Heart left ventricle (tissue), 13 donors: ENCODE measurements around the gene MUC2.

Source experiments
- CTCF ChIP-seq, 12 donors: fragments of 200-600 bp; sonication (generic) in 4 of 12; IDR thresholded peaks; one replicate each; pipeline versions ENCODE4 v1.5.0 to v1.8.0; 2018 to 2022; ENCODE audit warnings: antibody characterized with exemption in 12 of 12, mild to moderate bottlenecking in 5 of 12
- POLR2A ChIP-seq, 2 donors: fragments of 450-650 bp; IDR thresholded peaks; one replicate each; pipeline ENCODE4 v1.6.1; 2017; ENCODE audit warnings: antibody characterized with exemption in 2 of 2, mild to moderate bottlenecking in 2 of 2, moderate library complexity in 2 of 2
- donor health status: ischemic (EF 13 %, LVEDD 7.1; RV severe dilation, severe dysfunction).
- donor health status: DM: no; HTN: yes; CAD: no.
- donor health status: DM: no; HTN: no; CAD: no.
- donor health status: ischemic (EF 25% LVEDD 6.9; RV normal size, moderate dysfunction).
- donor health status: ischemic (EF 25% LVEDD 5.7; RV mildly dilated, moderate dysfunction).
- donor health status: ischemic (EF 35%, LVEDD 5.7; RV mildly dilated, moderate dysfunction).
- donor health status: nonischemic (EF 11% LVEDD 7.7; RV severe dilation, severe dysfunction).
- donor health status: DM: yes; HTN: yes; CAD: no.
- donor health status: PGD.
- donor health status: ischemic (EF 29% LVEDD 5.4; RV normal size, mild dysfunction).
- donor health status: nonischemic (EF 23%, LVEDD 6.1; RV moderate dilation, normal function).

DNA sequence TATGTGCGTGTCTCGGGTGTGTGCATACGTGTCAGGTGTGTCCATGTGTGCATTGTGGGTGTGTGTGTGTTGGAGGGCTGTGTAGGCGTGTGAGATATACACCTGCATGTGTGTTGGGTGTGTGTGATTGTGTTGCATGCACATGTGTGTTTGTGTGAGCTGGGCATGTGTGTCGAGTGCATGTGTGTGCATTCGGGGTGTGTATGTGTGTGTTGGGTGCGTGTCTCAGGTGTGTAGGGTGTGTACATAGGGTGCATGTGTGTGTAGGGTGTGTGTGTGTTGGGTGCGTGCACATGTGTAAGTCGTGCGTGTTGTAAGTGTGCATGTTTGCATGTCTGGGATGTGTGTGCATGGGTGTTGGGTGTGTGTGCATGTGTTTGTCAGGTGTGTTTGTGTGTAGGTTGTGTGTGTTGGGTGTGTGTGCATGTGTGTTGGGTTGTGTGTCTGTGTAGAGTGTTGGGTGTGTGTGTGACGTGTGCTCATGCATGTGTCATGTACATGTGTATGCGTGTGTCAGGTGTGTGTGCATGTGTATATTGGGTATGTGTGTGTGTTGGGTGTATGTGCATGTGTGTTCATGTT, 42.3 kb upstream of the MUC2 start:
- TF ChIP-seq CTCF (IDR thresholded peaks at IDR 0.05) (no peak), POLR2A (IDR thresholded peaks at IDR 0.05) (no peak)
